Measurements from ENCODE around the gene PET100.

DNA sequence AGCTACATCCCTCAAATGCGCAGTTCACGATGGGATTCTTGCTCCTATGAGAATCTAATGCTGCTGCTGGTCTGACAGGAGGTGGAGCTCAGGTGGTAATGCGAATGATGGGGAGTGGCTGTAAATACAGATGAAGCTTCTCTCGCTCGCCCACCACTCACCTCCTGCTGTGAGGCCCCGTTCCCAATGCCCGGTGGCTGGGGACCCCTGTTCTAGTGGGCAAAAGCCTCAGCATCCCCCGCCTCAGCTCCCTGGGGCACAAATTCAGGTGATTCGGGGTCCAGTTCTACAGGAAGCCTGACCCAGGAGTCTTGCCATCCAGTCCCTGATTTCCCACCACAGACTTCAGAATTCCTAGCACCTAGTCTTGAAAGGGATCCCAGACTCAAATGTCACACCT lies 42.9 kb downstream of the PET100 start:
- TF ChIP-seq CTCF (IDR thresholded peaks at IDR 0.05) (no peak), POLR2A (IDR thresholded peaks at IDR 0.05) (no peak), POLR2AphosphoS5 (IDR thresholded peaks at IDR 0.05) (no peak)

All from breast epithelium (tissue), 3 donors.